ENCODE results near the gene CGN. TPM values are rescaled to one million over a fixed set of nuclear protein-coding genes. Genes with fewer than 3 reads are reported as not detected.
A peak's percentile ranks its signal among the peaks of the same experiment; 100 is the strongest.

Gene CGN
- total RNA-seq, 1 donor from 2014 or later, result 1.7 TPM

- TF ChIP-seq CTCF (IDR thresholded peaks at IDR 0.05), result no peak
Measured at GRCh38 chr1:151492120-151492519, 19.1 kb upstream of the CGN start.

GRCh38 chr1:151493042-151493441, 18.1 kb upstream of the CGN start:
- H3K4me1 Mint-ChIP-seq (ENCODE audit: unreplicated experiment), result peaks cover 15% of the 10 kb centered on the region
- no peaks in the 10 kb centered on the region for H3K9me3 Mint-ChIP-seq (ENCODE audit: unreplicated experiment)
- no peak for DNase-seq (ENCODE audit: extremely low spot score, unreplicated experiment)
- no peaks in the 10 kb centered on the region for H3K36me3 Mint-ChIP-seq (ENCODE audit: unreplicated experiment)
- no peak overlapping the region for H3K27ac Mint-ChIP-seq (ENCODE audit: unreplicated experiment)
- no peak overlapping the region for H3K4me3 Mint-ChIP-seq (ENCODE audit: unreplicated experiment)
- H3K27me3 Mint-ChIP-seq (ENCODE audit: unreplicated experiment), result no peaks in the 10 kb centered on the region
- TF ChIP-seq CTCF (IDR thresholded peaks at IDR 0.05), result no peak

More at GRCh38 chr1:151492120-151492519, 19.1 kb upstream of the CGN start:
- Mint-ChIP-seq H3K4me3 (ENCODE audit: unreplicated experiment) (no peak overlapping the region), H3K9me3 (ENCODE audit: unreplicated experiment) (no peaks in the 10 kb centered on the region), H3K27me3 (ENCODE audit: unreplicated experiment) (peaks cover 3% of the 10 kb centered on the region), H3K27ac (ENCODE audit: unreplicated experiment) (no peak overlapping the region), H3K4me1 (ENCODE audit: unreplicated experiment) (peaks cover 15% of the 10 kb centered on the region), H3K36me3 (ENCODE audit: unreplicated experiment) (no peaks in the 10 kb centered on the region)
- DNase-seq (ENCODE audit: extremely low spot score, unreplicated experiment), result no peak

GRCh38 chr1:151494741-151495281, 16.4 kb upstream of the CGN start:
- no peak for DNase-seq (ENCODE audit: extremely low spot score, unreplicated experiment)
- Mint-ChIP-seq H3K4me3 (ENCODE audit: unreplicated experiment) (no peak overlapping the region), H3K27me3 (ENCODE audit: unreplicated experiment) (peaks cover 8% of the 10 kb centered on the region), H3K9me3 (ENCODE audit: unreplicated experiment) (no peaks in the 10 kb centered on the region), H3K4me1 (ENCODE audit: unreplicated experiment) (peaks cover 15% of the 10 kb centered on the region), H3K27ac (ENCODE audit: unreplicated experiment) (peak overlapping the region; percentile 69), H3K36me3 (ENCODE audit: unreplicated experiment) (no peaks in the 10 kb centered on the region)
- no peak for TF ChIP-seq CTCF (IDR thresholded peaks at IDR 0.05)

- H3K4me3 Mint-ChIP-seq (ENCODE audit: unreplicated experiment), result no peak overlapping the region
- peaks cover 15% of the 10 kb centered on the region for H3K4me1 Mint-ChIP-seq (ENCODE audit: unreplicated experiment)
- no peak for TF ChIP-seq CTCF (IDR thresholded peaks at IDR 0.05)
- DNase-seq (ENCODE audit: extremely low spot score, unreplicated experiment), result no peak
- no peaks in the 10 kb centered on the region for H3K36me3 Mint-ChIP-seq (ENCODE audit: unreplicated experiment)
- H3K9me3 Mint-ChIP-seq (ENCODE audit: unreplicated experiment), result no peaks in the 10 kb centered on the region
- H3K27me3 Mint-ChIP-seq (ENCODE audit: unreplicated experiment), result peaks cover 10% of the 10 kb centered on the region
- H3K27ac Mint-ChIP-seq (ENCODE audit: unreplicated experiment), result peak overlapping the region; percentile 69
Measured at GRCh38 chr1:151495316-151495715, 15.9 kb upstream of the CGN start.

GRCh38 chr1:151499365-151499764, 11.8 kb upstream of the CGN start:
- Mint-ChIP-seq H3K36me3 (ENCODE audit: unreplicated experiment) (no peaks in the 10 kb centered on the region), H3K27ac (ENCODE audit: unreplicated experiment) (no peak overlapping the region), H3K27me3 (ENCODE audit: unreplicated experiment) (peaks cover 16% of the 10 kb centered on the region), H3K9me3 (ENCODE audit: unreplicated experiment) (no peaks in the 10 kb centered on the region), H3K4me3 (ENCODE audit: unreplicated experiment) (no peak overlapping the region), H3K4me1 (ENCODE audit: unreplicated experiment) (peaks cover 15% of the 10 kb centered on the region)
- DNase-seq (ENCODE audit: extremely low spot score, unreplicated experiment), result no peak
- no peak for TF ChIP-seq CTCF (IDR thresholded peaks at IDR 0.05)

All from osteocyte (in vitro differentiated cells).